GM23248 (cell line): ENCODE data around the gene MT1A.

Experiments used
- EZH2 ChIP-seq: fragments of 200-600 bp; sonication (generic); IDR thresholded peaks from 2 replicates; pipeline ENCODE4 v1.6.1; 2018; ENCODE audit warnings: antibody characterized with exemption, mild to moderate bottlenecking; ENCODE audit not compliant: insufficient read depth, poor library complexity, severe bottlenecking
- EZH2phosphoT487 ChIP-seq: fragments of 200-600 bp; sonication (generic); IDR thresholded peaks from 2 replicates; pipeline ENCODE4 v1.6.1; 2018; ENCODE audit warnings: antibody characterized with exemption, moderate library complexity, mild to moderate bottlenecking, low read depth; ENCODE audit not compliant: insufficient read depth

DNA sequence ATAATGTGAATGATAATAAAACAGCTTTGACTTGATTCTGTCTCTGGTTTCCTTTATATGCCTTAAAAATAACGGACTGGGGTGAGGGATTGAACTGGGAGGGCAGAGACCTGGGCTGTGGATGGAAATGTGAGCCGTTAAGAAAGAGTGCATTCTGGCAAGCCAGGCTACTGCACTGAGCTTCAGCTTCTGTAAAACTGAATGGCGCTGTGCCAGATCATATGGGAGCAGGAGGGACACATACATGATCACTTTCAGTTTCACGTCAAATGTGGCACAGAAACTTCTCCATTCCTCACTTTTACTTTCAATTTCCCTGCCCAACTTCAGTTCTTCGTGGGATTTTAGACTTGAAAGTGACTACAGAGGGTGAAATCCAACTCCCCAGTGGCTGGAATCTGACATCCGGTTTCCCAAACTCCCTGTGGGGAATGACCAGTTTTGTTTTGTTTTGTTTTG, 29.0 kb upstream of the MT1A start:
- TF ChIP-seq EZH2phosphoT487 (no peak), EZH2 (no peak)
